Caco-2 (cell line): ENCODE data around the gene DIP2B. TPM values are rescaled to one million over a fixed set of nuclear protein-coding genes. Genes with fewer than 3 reads are reported as not detected.

ENCODE experiments used
- BruUV-seq: library from RNA; stranded (reverse); fragments of 400-500 nt; replicated peaks from 2 replicates; lab custom pipeline; 2021; lab: Mats Ljungman, UMichigan
- CTCF ChIA-PET: fragments of 300-600 bp; sonication (Branson Sonifier 250); formaldehyde crosslinking; loops from one replicate; lab custom pipeline; 2022; ENCODE audit warnings: antibody characterized with exemption; lab: Charles Lee
- POLR2A ChIA-PET: fragments of 300-600 bp; sonication (Branson Sonifier 250); formaldehyde crosslinking; loops from one replicate; lab custom pipeline; 2022; ENCODE audit warnings: antibody characterized with exemption; lab: Charles Lee
- DNase-seq, 2 experiments: peaks; one replicate each; pipeline versions ENCODE4 v3.0.0 to v3.0.0-alpha.2; 2020 to 2022
- H3K27me3 ChIP-seq: replicated peaks from 2 replicates; pipeline ENCODE4 v1.6.0; 2011; ENCODE audit warnings: low read length; ENCODE audit not compliant: control insufficient read depth, insufficient read depth
- H3K36me3 ChIP-seq: 2 replicates; pipeline ENCODE4 v1.5.1; 2011; ENCODE audit warnings: low read length; ENCODE audit not compliant: control insufficient read depth, insufficient read depth
- H3K4me1 ChIP-seq: fragments of 250-450 bp; sonication (Bioruptor Pico); 2 replicates; pipeline ENCODE4 v1.5.1; 2020; ENCODE audit warnings: mild to moderate bottlenecking
- H3K4me3 ChIP-seq: 2 replicates; pipeline ENCODE4 v1.5.1; 2011; ENCODE audit warnings: low read depth, mild to moderate bottlenecking, control low read depth, low read length
- H3K9me3 ChIP-seq: fragments of 250-450 bp; sonication (Bioruptor Pico); 2 replicates; pipeline ENCODE4 v1.5.1; 2020; ENCODE audit warnings: mild to moderate bottlenecking, moderate library complexity
- H3K27ac Mint-ChIP-seq: one replicate; pipeline ENCODE4 v1.8.0; 2022; ENCODE audit warnings: mixed read lengths; ENCODE audit not compliant: unreplicated experiment
- H3K27me3 Mint-ChIP-seq: one replicate; pipeline ENCODE4 v1.8.0; 2022; ENCODE audit warnings: mixed read lengths; ENCODE audit not compliant: insufficient read depth, unreplicated experiment
- H3K36me3 Mint-ChIP-seq: one replicate; pipeline ENCODE4 v1.8.0; 2022; ENCODE audit warnings: mild to moderate bottlenecking, mixed read lengths; ENCODE audit not compliant: insufficient read depth, unreplicated experiment
- H3K4me1 Mint-ChIP-seq: one replicate; pipeline ENCODE4 v1.8.0; 2022; ENCODE audit warnings: low read depth, mixed read lengths; ENCODE audit not compliant: unreplicated experiment
- H3K4me3 Mint-ChIP-seq: one replicate; pipeline ENCODE4 v1.8.0; 2022; ENCODE audit warnings: mild to moderate bottlenecking, moderate library complexity, mixed read lengths; ENCODE audit not compliant: unreplicated experiment
- H3K9me3 Mint-ChIP-seq: one replicate; pipeline ENCODE4 v1.8.0; 2022; ENCODE audit warnings: mixed read lengths; ENCODE audit not compliant: unreplicated experiment
- CTCF ChIP-seq, 2 experiments: fragments of 200-600 bp in 1 of 2; IDR thresholded peaks; 1 replicate in 1 of 2; 2 replicates in 1 of 2; pipeline versions ENCODE4 v1.5.1 to v1.8.0; 2011 to 2022; ENCODE audit warnings: antibody characterized with exemption in 1 of 2, control low read depth in 1 of 2, inconsistent platforms in 1 of 2, low read depth in 1 of 2, low read length in 1 of 2, mild to moderate bottlenecking in 1 of 2, moderate library complexity in 1 of 2; ENCODE audit not compliant: insufficient read depth in 1 of 2, severe bottlenecking in 1 of 2, unreplicated experiment in 1 of 2
- intact Hi-C: fragments of 100-400 bp; cut with micrococcal nuclease; formaldehyde crosslinking; loops from one replicate; pipeline ENCODE4 v1.10.0; 2022; ENCODE audit not compliant: unreplicated experiment
- total RNA-seq: library from RNA; stranded (reverse); gene quantifications from 2 replicates; pipeline ENCODE4 v1.2.3, GENCODE V29; 2022

DIP2B gene
- total RNA-seq, 1 experiment from 2014 or later: 32.7 TPM

DNA sequence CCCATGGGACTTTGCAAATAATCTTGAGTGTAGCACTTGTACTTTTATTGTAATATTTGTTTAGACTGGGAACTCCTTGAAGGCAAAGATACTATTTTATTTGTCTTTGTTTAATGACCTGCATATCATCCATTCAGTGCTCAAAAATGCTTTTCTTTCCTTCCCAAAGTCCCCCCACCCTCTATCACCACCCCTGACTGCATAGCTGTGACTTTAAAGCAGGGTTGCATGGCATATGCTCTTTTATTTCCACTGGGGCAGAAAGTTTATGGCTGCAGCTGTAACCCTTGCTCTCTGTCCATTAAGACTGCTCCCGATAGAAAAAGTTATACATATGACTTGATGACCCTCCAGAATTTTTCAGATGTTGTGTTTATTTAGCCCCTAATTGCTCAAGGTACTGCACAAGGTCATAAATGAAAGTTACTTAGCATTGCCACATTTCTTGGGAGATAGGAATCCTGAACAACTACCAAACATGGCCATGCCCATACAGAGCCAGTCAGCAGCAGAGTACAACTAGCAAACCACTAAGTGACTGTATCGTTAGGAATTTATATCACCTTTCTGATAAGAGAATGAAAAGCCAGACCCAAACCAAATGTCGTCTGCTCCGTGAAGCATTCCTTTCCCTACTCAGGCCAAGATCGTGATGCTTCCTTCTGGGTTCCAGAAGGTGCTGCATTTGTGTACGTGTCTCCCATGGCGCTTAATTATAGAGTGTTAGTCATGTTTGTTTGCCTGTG lies 114.3 kb downstream of the DIP2B start:
- peak; percentile 84 to 91 for DNase-seq
- no peak for TF ChIP-seq CTCF (IDR thresholded peaks at IDR 0.05; ENCODE audit: insufficient read depth in 1 of 2, low read depth in 1 of 2, low read length in 1 of 2, severe bottlenecking in 1 of 2, unreplicated experiment in 1 of 2)
- POLR2A ChIA-PET: no interaction called here
- H3K36me3 ChIP-seq: no peaks in the 10 kb centered on the region
- peaks cover 12% of the 10 kb centered on the region for H3K36me3 Mint-ChIP-seq
- intact Hi-C loops: loop anchor here (1.0 kb wide), 1 partner anchor 15 kb away; no protein-coding TSS in a partner anchor
- H3K27ac Mint-ChIP-seq: peak overlapping the region; percentile 94
- H3K4me3 ChIP-seq: no peak overlapping the region
- BruUV-seq: no TSS peak
- CTCF ChIA-PET: interaction anchor here (0.6 kb wide), 1 partner anchor 110 kb away, joined by 3 read pairs; no protein-coding TSS in a partner anchor
- no peaks in the 10 kb centered on the region for H3K27me3 ChIP-seq
- H3K9me3 Mint-ChIP-seq: no peaks in the 10 kb centered on the region
- no peaks in the 10 kb centered on the region for H3K9me3 ChIP-seq
- peaks cover 76% of the 10 kb centered on the region for H3K4me1 ChIP-seq
- H3K4me1 Mint-ChIP-seq: peaks cover 55% of the 10 kb centered on the region
- no peaks in the 10 kb centered on the region for H3K27me3 Mint-ChIP-seq
- peak overlapping the region; percentile 53 for H3K4me3 Mint-ChIP-seq

- Histone ChIP-seq H3K27me3 (no peaks in the 10 kb centered on the region), H3K36me3 (no peaks in the 10 kb centered on the region), H3K4me3 (no peak overlapping the region), H3K4me1 (peaks cover 70% of the 10 kb centered on the region), H3K9me3 (no peaks in the 10 kb centered on the region)
- Mint-ChIP-seq H3K9me3 (no peaks in the 10 kb centered on the region), H3K27me3 (no peaks in the 10 kb centered on the region), H3K4me3 (peak overlapping the region; percentile 53), H3K4me1 (peaks cover 59% of the 10 kb centered on the region), H3K36me3 (peaks cover 15% of the 10 kb centered on the region), H3K27ac (peak overlapping the region; percentile 94)
- POLR2A ChIA-PET: interaction anchor here (0.6 kb wide), 1 partner anchor 452 kb away, joined by 3 read pairs; the partner anchor contains the start of gene CERS5
- CTCF ChIA-PET: interaction anchor here (2.1 kb wide), 1 partner anchor 115 kb away, joined by 8 read pairs; the partner anchor contains the start of gene DIP2B
- intact Hi-C loops: loop anchor here (1.0 kb wide), 1 partner anchor 15 kb away; no protein-coding TSS in a partner anchor
- TSS peak; percentile 93 for BruUV-seq
- no peak for TF ChIP-seq CTCF (IDR thresholded peaks at IDR 0.05; ENCODE audit: insufficient read depth in 1 of 2, low read depth in 1 of 2, low read length in 1 of 2, severe bottlenecking in 1 of 2, unreplicated experiment in 1 of 2)
- no peak for DNase-seq
Observed at GRCh38 chr12:50619610-50619958, 114.8 kb downstream of the DIP2B start.

DNA sequence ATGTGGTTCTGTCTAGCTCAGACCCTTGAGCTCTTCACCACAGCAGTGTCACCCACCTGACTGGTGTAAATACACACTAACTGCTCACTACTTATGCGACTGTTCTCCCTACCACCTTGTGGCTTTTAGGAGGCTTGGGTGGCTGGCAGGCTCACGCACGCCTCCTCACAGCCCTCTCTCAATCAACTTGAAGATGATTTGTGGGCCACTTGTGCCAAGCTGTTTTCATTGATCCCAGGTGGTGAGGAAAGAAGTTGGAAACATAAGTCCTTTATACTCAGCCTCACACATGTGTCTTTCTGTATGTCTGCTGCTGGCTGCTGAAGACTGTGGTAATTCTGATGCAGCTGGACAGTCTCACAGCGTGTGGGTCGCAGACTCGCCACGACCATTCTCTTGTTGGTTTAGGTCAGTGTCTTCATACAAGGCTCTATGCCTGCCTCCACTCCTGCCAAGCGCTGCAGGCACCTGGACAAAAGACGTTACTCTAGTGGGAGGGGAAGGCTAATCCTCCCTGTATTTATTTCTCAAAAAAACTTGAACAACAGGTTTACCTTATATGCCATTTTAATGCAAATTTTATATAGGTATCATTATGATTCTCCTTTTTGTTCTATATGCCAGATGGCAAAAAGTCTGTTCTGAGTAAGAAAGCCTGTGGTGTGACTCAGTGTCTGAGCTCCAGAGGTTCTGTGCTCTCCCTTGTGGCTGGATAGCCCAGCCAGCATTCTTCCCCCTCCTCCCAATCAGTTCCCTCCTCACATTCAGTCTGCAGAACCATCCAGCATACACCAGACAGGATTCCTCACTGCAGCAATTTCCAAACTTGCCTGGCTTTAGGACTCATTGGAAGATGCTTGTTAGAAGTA lies 115.6 kb downstream of the DIP2B start:
- no peak for TF ChIP-seq CTCF (IDR thresholded peaks at IDR 0.05; ENCODE audit: insufficient read depth in 1 of 2, low read depth in 1 of 2, low read length in 1 of 2, severe bottlenecking in 1 of 2, unreplicated experiment in 1 of 2)
- Mint-ChIP-seq H3K9me3 (no peaks in the 10 kb centered on the region), H3K4me3 (peak overlapping the region; percentile 11), H3K27me3 (no peaks in the 10 kb centered on the region), H3K27ac (peak overlapping the region; percentile 94), H3K36me3 (peaks cover 18% of the 10 kb centered on the region), H3K4me1 (peaks cover 60% of the 10 kb centered on the region)
- ChIA-PET POLR2A (interaction anchor here (0.6 kb wide), 1 partner anchor 453 kb away, joined by 3 read pairs; the partner anchor contains the start of gene CERS5), CTCF (interaction anchor here (1.1 to 2.1 kb wide), 2 partner anchors 18 to 116 kb away, joined by 7 to 8 read pairs; partner anchors contain the start of gene DIP2B)
- Histone ChIP-seq H3K36me3 (no peaks in the 10 kb centered on the region), H3K9me3 (no peaks in the 10 kb centered on the region), H3K4me1 (peaks cover 67% of the 10 kb centered on the region), H3K27me3 (no peaks in the 10 kb centered on the region), H3K4me3 (no peak overlapping the region)
- intact Hi-C loops: loop anchor here (1.0 kb wide), 1 partner anchor 71 kb away; no protein-coding TSS in a partner anchor
- no TSS peak for BruUV-seq
- peak; percentile 50 to 54 for DNase-seq
